GM20000 (cell line): ENCODE data around the gene XPA.
"Not testable (repeated sequence)": the region's sequence is repeated elsewhere in the genome, so short reads cannot be mapped to it uniquely, and the experiment has no call there.

ENCODE experiments used
- DNase-seq: peaks from one replicate; pipeline ENCODE4 v3.0.0; 2012; ENCODE audit warnings: low spot score
- TF ChIP-seq, protein P1 (sequence below): IDR thresholded peaks from 2 replicates; pipeline ENCODE4 v1.5.1; 2012; ENCODE audit warnings: mild to moderate bottlenecking, control low read depth; ENCODE audit errors: extremely low read depth, missing control alignments

The XPA gene

DNA sequence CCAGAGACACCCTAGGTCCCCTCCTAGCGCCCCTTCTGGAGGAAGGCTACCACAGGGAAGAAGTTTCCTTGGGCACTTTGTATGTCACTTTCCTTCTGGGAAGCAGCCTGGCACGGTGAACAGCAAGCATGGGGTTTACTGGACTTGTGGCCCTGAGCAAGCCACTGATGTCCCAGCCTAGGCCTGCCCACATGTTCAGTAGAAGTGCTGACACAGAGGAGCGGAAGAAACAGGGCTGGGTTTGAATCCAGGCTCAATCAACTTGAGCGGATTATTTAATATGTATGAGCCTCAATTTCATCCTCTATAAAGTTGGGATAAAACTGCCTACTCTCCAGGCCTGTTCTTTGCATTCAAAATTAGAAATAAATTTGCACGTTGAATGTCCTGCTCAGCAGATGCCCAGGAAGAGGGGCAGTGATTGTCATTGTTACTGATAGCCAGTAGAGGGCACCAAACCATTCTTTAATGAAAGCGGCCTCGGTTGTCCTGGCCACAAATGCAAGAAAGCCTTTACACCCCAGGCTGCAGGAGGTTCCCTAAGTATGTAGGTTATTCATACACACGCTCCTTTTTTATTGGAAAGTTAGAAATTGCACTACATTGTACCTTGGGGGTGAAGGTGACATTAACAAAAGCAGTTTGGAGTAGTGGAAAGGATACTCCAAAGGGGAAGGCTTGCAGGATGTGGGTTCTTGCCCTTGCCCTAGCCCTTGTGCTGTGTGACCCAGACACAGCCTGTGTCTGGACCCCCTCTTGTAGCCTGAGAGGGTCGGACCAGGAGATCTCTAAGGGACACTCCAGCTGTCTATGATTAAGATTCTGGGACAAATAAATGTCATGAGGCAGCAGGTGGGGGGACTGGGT lies 13.4 kb upstream of the XPA start:
- DNase-seq = peak; percentile 78
- TF ChIP-seq, protein P1, sequence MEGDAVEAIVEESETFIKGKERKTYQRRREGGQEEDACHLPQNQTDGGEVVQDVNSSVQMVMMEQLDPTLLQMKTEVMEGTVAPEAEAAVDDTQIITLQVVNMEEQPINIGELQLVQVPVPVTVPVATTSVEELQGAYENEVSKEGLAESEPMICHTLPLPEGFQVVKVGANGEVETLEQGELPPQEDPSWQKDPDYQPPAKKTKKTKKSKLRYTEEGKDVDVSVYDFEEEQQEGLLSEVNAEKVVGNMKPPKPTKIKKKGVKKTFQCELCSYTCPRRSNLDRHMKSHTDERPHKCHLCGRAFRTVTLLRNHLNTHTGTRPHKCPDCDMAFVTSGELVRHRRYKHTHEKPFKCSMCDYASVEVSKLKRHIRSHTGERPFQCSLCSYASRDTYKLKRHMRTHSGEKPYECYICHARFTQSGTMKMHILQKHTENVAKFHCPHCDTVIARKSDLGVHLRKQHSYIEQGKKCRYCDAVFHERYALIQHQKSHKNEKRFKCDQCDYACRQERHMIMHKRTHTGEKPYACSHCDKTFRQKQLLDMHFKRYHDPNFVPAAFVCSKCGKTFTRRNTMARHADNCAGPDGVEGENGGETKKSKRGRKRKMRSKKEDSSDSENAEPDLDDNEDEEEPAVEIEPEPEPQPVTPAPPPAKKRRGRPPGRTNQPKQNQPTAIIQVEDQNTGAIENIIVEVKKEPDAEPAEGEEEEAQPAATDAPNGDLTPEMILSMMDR = peak; percentile 69

DNA sequence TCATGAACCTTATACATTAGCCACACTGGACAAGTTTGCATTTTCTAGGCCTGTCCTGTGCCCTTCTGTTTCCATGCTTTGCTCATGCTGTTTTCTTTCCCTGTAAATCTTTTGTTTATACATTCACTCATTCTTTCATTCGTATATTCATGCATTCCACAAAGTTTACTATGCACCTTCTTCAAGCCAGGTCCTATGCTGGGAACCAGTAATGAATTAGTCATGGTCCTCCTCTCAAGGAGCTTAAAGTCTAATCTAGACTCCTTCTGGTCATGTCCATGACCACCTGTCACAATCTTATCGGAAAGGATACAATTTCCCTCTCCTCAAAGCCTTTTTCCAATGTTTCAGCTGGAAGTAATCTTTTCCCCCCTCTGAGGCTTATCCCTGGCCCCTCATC lies 9.1 kb upstream of the XPA start:
- TF ChIP-seq, protein P1 = no peak
- DNase-seq = no peak

DNA sequence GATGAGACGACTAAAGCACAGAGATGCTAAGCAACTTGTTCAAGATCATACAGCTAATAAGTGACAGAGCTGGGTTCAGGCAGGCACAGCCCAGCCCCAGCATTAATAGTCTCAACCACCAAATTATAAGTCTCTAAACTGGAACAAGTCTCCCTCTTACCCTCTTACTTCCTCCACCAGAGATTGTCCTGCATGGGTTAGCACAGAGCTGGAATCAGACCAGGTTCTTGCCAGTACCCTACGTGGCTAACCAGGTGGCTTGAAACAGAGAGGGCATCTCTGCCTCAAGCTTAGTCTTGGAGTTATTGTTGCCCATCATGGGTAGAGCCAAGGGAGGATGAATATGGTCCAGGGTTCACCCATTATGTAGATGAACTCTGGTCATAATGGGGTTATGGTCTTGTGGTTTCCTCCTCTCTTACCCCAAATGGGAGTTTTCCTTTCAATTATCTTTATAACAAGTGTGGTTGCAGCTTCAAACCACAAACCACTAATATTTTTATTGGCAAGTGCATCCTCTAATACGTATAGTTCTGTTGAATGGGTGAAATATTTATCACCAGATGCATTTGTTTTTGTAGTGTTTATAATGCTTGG lies 8.3 kb upstream of the XPA start:
- DNase-seq = no peak
- TF ChIP-seq, protein P1 = no peak

DNA sequence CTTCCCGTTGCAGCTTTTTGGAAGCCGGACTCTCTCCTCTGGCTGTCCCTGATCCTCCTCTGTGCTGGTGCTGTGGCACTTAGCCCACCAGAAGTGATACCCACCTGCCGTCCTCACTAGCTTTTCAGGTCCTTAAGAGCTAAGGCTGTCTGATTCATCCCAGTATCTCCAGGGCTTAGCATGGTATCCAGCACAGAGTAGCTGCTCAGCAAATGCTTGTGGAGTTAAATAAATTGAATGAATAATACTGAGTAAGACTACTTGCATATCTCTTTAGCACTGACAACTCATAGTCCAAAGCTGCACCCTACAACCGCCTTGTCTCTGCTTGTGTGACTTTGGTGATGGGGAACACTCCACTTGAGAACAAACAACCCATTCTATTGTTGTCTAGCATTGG lies 7.7 kb upstream of the XPA start:
- TF ChIP-seq, protein P1 = no peak
- no peak for DNase-seq

DNA sequence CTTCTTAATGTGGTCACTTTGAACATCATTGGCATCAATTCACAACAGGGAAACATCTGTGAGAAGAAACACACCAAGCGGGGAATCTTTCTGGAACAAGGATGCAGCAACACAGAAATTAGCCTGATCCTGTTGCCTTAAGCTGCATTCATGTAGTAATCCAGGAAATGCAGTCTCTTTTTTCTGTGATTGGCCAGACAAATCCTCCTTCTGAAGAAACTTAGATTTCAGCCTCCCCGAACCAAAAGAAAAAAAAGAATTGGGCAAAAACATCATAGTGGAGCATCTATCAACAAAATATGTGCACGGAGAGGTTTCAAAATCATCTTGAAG lies 7.2 kb upstream of the XPA start:
- TF ChIP-seq, protein P1 = no peak
- no peak for DNase-seq

DNA sequence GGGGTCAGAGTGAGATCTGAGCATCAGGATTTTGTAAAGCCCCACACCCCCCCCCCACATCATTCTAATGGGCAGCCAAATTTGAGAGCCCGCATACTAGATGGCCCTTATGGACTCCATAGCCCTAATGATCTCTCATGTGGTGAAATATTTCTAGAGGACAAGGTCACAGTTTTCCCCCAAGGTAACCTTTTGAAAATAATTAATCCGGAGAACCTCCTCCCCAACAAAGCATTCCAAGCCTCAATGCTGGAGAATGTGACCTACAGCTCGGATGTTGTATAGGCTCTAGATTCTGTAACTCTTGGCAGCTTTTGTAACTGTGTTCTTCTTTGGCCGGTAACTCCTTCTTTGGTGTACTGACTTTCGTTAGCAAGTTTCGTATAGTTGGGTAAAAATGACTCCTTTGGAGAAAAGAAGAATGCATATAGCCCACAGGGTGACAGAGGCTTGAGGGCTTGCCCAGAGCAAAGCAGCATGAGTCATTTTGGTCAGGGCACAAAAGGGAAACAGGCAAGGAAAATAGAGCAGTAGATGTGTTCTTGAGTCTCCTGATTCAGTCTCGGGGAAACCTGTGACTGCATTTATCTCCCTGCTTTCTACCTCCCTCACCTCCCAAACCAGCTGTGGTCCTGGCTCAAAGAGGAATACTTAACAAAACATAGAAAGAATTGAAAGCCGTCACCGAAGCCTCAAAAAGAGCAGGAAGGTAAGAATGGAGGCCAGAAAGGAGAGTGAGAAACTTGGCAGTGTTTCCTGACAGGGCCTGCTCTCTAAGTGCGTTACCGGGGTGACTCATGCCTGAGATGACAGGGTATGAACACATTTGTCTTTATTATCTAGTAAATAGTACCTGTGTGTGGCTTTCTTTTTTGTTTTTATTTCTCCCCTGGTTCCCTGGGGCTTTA lies 6.6 kb upstream of the XPA start:
- TF ChIP-seq, protein P1 = no peak
- DNase-seq = no peak

DNA sequence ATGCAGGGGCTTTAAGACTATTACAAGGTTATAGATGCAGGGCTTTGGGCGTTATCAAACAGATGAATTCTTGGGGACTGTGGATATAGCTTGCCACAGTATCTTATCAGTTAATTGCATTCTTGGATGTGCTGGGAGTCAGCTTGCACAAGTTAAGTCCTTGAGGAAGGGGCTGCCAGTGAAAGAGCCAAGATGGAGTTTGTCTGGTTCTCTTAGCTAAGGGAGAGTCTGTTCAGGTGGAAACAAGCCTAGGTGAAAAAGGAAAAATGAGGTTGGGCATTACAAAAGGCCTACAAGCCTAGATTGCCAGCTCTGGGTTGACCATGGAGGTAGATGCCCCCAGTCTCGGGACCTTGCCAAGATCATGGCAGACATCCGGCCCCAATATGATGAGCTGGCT lies 2.7 kb upstream of the XPA start:
- not testable (repeated sequence) for DNase-seq

DNA sequence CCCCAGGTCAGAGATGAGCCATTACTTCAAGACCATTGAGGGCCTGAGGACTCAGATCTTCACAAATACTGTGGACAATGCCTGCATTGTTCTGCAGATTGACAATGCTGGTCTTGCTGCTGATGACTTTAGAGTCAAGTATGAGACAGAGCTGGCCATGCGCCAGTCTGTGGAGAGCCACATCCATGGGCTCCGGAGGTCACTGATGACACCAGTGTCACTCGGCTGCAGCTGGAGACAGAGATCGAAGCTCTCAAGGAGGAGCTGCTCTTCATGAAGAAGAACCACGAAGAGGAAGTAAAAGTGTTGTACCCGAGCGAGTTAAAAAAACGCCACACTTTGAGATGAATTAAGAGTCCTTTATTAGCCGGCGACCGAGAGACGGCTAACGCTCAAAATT lies 2.1 kb upstream of the XPA start:
- DNase-seq = not testable (repeated sequence)
